Transverse colon (tissue), 4 donors: ENCODE results near the gene DOCK2. TPM values are rescaled to one million over a fixed set of nuclear protein-coding genes. Genes with fewer than 3 reads are reported as not detected.

Experiments used
- DNase-seq: peaks from one replicate; pipeline ENCODE4 v3.0.0-alpha.2; 2019
- H3K27ac ChIP-seq, 4 donors: fragments of 200-600 bp; sonication (generic); 2 replicates each; pipeline ENCODE4 v1.5.1; 2016 to 2018; ENCODE audit warnings: inconsistent platforms in 4 of 4
- H3K27me3 ChIP-seq: fragments of 200-600 bp; sonication (generic); 2 replicates; pipeline ENCODE4 v1.5.1; 2017; ENCODE audit warnings: inconsistent platforms
- H3K36me3 ChIP-seq, 4 donors: fragments of 200-600 bp; sonication (generic); 2 replicates each; pipeline ENCODE4 v1.5.1; 2017 to 2019; ENCODE audit warnings: inconsistent platforms in 4 of 4
- H3K4me1 ChIP-seq, 4 donors: fragments of 200-600 bp; sonication (generic); 2 replicates each; pipeline ENCODE4 v1.5.1; 2017 to 2020; ENCODE audit warnings: inconsistent platforms in 4 of 4
- H3K4me3 ChIP-seq, 4 donors: fragments of 200-600 bp; sonication (generic); 1 replicate in 1 of 4; 2 replicates in 3 of 4; pipeline versions ENCODE4 v1.5.1 to v1.6.1; 2017 to 2019; ENCODE audit warnings: inconsistent platforms in 4 of 4
- H3K9me3 ChIP-seq, 2 donors: fragments of 200-600 bp; sonication (generic); 2 replicates each; pipeline ENCODE4 v1.5.1; 2017 to 2019; ENCODE audit warnings: inconsistent platforms in 2 of 2
- CTCF ChIP-seq, 5 experiments: fragments of 200-600 bp in 3 of 5; fragments of 450-650 bp in 2 of 5; sonication (generic) in 3 of 5; IDR thresholded peaks; 1 replicate in 2 of 5; 2 replicates in 3 of 5; pipeline ENCODE4 v1.5.1; 2016 to 2017; ENCODE audit warnings: antibody characterized with exemption in 5 of 5, inconsistent platforms in 3 of 5, mild to moderate bottlenecking in 2 of 5, moderate library complexity in 1 of 5
- EP300 ChIP-seq: sonication (generic); formaldehyde crosslinking; IDR thresholded peaks from one replicate; pipeline ENCODE4 v1.6.1; 2017; ENCODE audit warnings: antibody characterized with exemption, low read depth
- POLR2A ChIP-seq: fragments of 450-650 bp; IDR thresholded peaks from one replicate; pipeline ENCODE4 v1.6.1; 2016; ENCODE audit warnings: antibody characterized with exemption, mild to moderate bottlenecking, moderate library complexity
- POLR2AphosphoS5 ChIP-seq, 3 donors: sonication (generic); formaldehyde crosslinking; IDR thresholded peaks; one replicate each; pipeline ENCODE4 v1.6.1; 2016; ENCODE audit warnings: antibody characterized with exemption in 3 of 3
- WGBS, 2 donors: methylation state at CpG; one replicate each; pipeline ENCODE4 v1.1.5; 2018; ENCODE audit warnings: low coverage in 1 of 2; 5-methylcytosine and 5-hydroxymethylcytosine counted together
- in situ Hi-C, 4 donors: fragments of 200-750 bp; cut with MboI; loops; one replicate each; pipeline versions ENCODE4 v1.15.0 to v1.15.1; 2017; ENCODE audit warnings: low sequenced_read_pairs in 3 of 4, low pct_ligation_motif_present in 1 of 4, low pct_unique_long_range_greater_than_20kb in 1 of 4
- intact Hi-C: fragments of 100-400 bp; cut with DNase I; formaldehyde crosslinking; loops from one replicate; pipeline ENCODE4 v1.15.1; 2023; ENCODE audit warnings: low total_unique reads
- total RNA-seq, 4 donors: library from RNA; depleted of rRNA; stranded (reverse); fragments of >200 nt; gene quantifications; one replicate each; pipeline ENCODE4 v1.1.0, GENCODE V29; 2016

The DOCK2 gene
- total RNA-seq, 4 donors from 2014 or later: 8.3 to 24.0 (median 14.3) TPM

- WGBS, 2 donors: 38 to 61% methylated on average over 1 to 6 of the region's 6 CpGs
- intact Hi-C loops: no loop called here
- Histone ChIP-seq H3K27ac (no peak overlapping the region), H3K4me3 (no peak overlapping the region), H3K4me1 (no peaks in the 10 kb centered on the region), H3K27me3 (no peaks in the 10 kb centered on the region), H3K36me3 (no peaks in the 10 kb centered on the region), H3K9me3 (no peaks in the 10 kb centered on the region)
- in situ Hi-C loops: no loop called here
- no peak for DNase-seq
- TF ChIP-seq EP300: no peak
- TF ChIP-seq POLR2A: no peak
- no peak for TF ChIP-seq CTCF (IDR thresholded peaks at IDR 0.05)
- no peak for TF ChIP-seq POLR2AphosphoS5 (IDR thresholded peaks at IDR 0.05)
Measured at GRCh38 chr5:169801324-169801777, 164.3 kb downstream of the DOCK2 start.

DNA sequence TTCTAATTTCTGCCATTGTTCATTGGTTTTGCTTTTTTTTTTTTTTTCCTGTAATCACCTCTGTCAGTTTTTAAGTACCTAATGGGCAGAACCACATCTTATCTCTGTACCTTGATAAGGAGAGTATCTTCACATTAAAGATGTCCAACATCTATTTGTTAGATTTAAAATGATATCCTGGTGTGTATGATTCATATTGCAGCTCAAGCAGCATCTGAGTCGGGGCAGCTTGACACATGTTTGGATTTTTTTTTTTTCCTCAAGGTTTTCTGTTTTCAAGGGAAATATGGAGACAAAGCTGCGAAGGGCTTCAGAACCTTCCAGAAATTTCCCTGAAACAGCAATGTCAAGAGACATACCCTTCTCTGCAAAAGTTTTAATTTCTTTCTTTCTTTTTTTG is 164.7 kb downstream of the DOCK2 start:
- Histone ChIP-seq H3K4me1 (no peaks in the 10 kb centered on the region), H3K36me3 (no peaks in the 10 kb centered on the region), H3K27me3 (no peaks in the 10 kb centered on the region), H3K4me3 (no peak overlapping the region), H3K9me3 (no peaks in the 10 kb centered on the region), H3K27ac (no peak overlapping the region)
- TF ChIP-seq CTCF (IDR thresholded peaks at IDR 0.05) (no peak), POLR2A (no peak), EP300 (no peak), POLR2AphosphoS5 (IDR thresholded peaks at IDR 0.05) (no peak)
- no peak for DNase-seq
- intact Hi-C loops (no loop called here), in situ Hi-C loops (no loop called here)
- WGBS, 2 donors: 76 to 85% methylated on average over 2 of the region's 2 CpGs

GRCh38 chr5:169803077-169803981 is 166.3 kb downstream of the DOCK2 start:
- H3K27ac ChIP-seq: peak overlapping the region in 1 of 4 donors; percentile 17
- in situ Hi-C loops (no loop called here), intact Hi-C loops (no loop called here)
- no peaks in the 10 kb centered on the region for H3K4me1 ChIP-seq
- no peaks in the 10 kb centered on the region for H3K9me3 ChIP-seq
- no peaks in the 10 kb centered on the region for H3K36me3 ChIP-seq
- no peaks in the 10 kb centered on the region for H3K27me3 ChIP-seq
- DNase-seq: peak; percentile 9
- 49 to 60% methylated on average over 6 to 10 of the region's 10 CpGs for WGBS, 2 donors
- no peak overlapping the region for H3K4me3 ChIP-seq
- TF ChIP-seq POLR2AphosphoS5 (IDR thresholded peaks at IDR 0.05): peak; percentile 38 to 67 (median 45)
- no peak for TF ChIP-seq CTCF (IDR thresholded peaks at IDR 0.05)

- TF ChIP-seq POLR2AphosphoS5 (IDR thresholded peaks at IDR 0.05) (no peak), EP300 (no peak), CTCF (IDR thresholded peaks at IDR 0.05) (no peak), POLR2A (no peak)
- H3K4me1 ChIP-seq: no peaks in the 10 kb centered on the region
- H3K27ac ChIP-seq: no peak overlapping the region
- H3K4me3 ChIP-seq: no peak overlapping the region
- H3K27me3 ChIP-seq: no peaks in the 10 kb centered on the region
- intact Hi-C loops: no loop called here
- WGBS, 2 donors: 71 to 77% methylated on average over 1 of the region's 1 CpG
- no peak for DNase-seq
- H3K36me3 ChIP-seq: no peaks in the 10 kb centered on the region
- H3K9me3 ChIP-seq: no peaks in the 10 kb centered on the region
- in situ Hi-C loops: no loop called here
Measured at GRCh38 chr5:169804861-169805260, 167.8 kb downstream of the DOCK2 start.
